WTC11 (cell line): ENCODE results near the gene TUBA4B. TPM values are rescaled to one million over a fixed set of nuclear protein-coding genes. Genes with fewer than 3 reads are reported as not detected.

ENCODE experiments used
- ATAC-seq: fragments of 200-7000 bp; cut with Tn5 transposase; 2 replicates; pipeline ENCODE4 v1.10.0; 2021; ENCODE audit warnings: mild to moderate bottlenecking, moderate library complexity
- CTCF ChIA-PET: fragments of 300-600 bp; sonication (Branson Sonifier 250); formaldehyde crosslinking; loops from one replicate; lab custom pipeline; 2021; ENCODE audit warnings: antibody characterized with exemption; lab: Charles Lee
- POLR2A ChIA-PET: fragments of 350-600 bp; sonication (Branson Sonifier 250); formaldehyde crosslinking; loops from one replicate; lab custom pipeline; 2021; ENCODE audit warnings: antibody characterized with exemption; lab: Charles Lee
- DNase-seq: peaks from one replicate; pipeline ENCODE4 v3.0.0; 2021; ENCODE audit warnings: low spot score
- H3K27ac Mint-ChIP-seq: 2 replicates; pipeline ENCODE4 v1.8.0; 2021; ENCODE audit warnings: mixed read lengths
- H3K27me3 Mint-ChIP-seq: 2 replicates; pipeline ENCODE4 v1.8.0; 2021; ENCODE audit warnings: low read depth, mild to moderate bottlenecking, moderate library complexity, mixed read lengths
- H3K36me3 Mint-ChIP-seq: 2 replicates; pipeline ENCODE4 v1.8.0; 2021; ENCODE audit warnings: mixed read lengths
- H3K4me1 Mint-ChIP-seq: 2 replicates; pipeline ENCODE4 v1.8.0; 2022; ENCODE audit warnings: mixed read lengths
- H3K4me3 Mint-ChIP-seq: 2 replicates; pipeline ENCODE4 v1.8.0; 2021; ENCODE audit warnings: mild to moderate bottlenecking, moderate library complexity, mixed read lengths
- H3K9me3 Mint-ChIP-seq: 2 replicates; pipeline ENCODE4 v1.8.0; 2021; ENCODE audit warnings: mixed read lengths
- ATF2 ChIP-seq: sonication (generic); formaldehyde crosslinking; IDR thresholded peaks from 2 replicates; pipeline ENCODE4 v1.8.1; 2022; ENCODE audit warnings: low read depth, missing genetic modification reagents, borderline replicate concordance
- EMX1 ChIP-seq: fragments of 250-450 bp; sonication (Bioruptor Pico); IDR thresholded peaks from 2 replicates; pipeline ENCODE4 v1.8.0; 2021; ENCODE audit warnings: mild to moderate bottlenecking
- GTF2I ChIP-seq: fragments of 250-450 bp; sonication (Bioruptor Pico); conservative IDR thresholded peaks from 2 replicates; pipeline ENCODE4 v1.4.0; 2021; ENCODE audit warnings: mild to moderate bottlenecking
- HMGXB4 ChIP-seq: sonication (generic); formaldehyde crosslinking; IDR thresholded peaks from 2 replicates; pipeline ENCODE4 v1.8.1; 2023; ENCODE audit warnings: mild to moderate bottlenecking, moderate library complexity, missing genetic modification reagents
- IRF2 ChIP-seq: sonication (generic); formaldehyde crosslinking; IDR thresholded peaks from 2 replicates; pipeline ENCODE4 v1.8.0; 2022; ENCODE audit warnings: low read depth, missing genetic modification reagents, borderline replicate concordance
- KAT7 ChIP-seq: sonication (generic); formaldehyde crosslinking; IDR thresholded peaks from 2 replicates; pipeline ENCODE4 v1.8.1; 2023; ENCODE audit warnings: missing genetic modification reagents, mild to moderate bottlenecking, borderline replicate concordance
- NFATC4 ChIP-seq: fragments of 250-450 bp; sonication (Bioruptor Pico); IDR thresholded peaks from 2 replicates; pipeline ENCODE4 v1.9.0; 2021; ENCODE audit warnings: mild to moderate bottlenecking
- SMAD3 ChIP-seq: sonication (generic); formaldehyde crosslinking; IDR thresholded peaks from 2 replicates; pipeline ENCODE4 v1.8.0; 2022; ENCODE audit warnings: missing genetic modification reagents, mild to moderate bottlenecking, borderline replicate concordance
- ZNF317 ChIP-seq: sonication (generic); formaldehyde crosslinking; IDR thresholded peaks from 2 replicates; pipeline ENCODE4 v1.8.1; 2023; ENCODE audit warnings: low read depth, mild to moderate bottlenecking, moderate library complexity, missing genetic modification reagents, borderline replicate concordance
- ZNF425 ChIP-seq: fragments of 250-450 bp; sonication (Bioruptor Pico); conservative IDR thresholded peaks from 2 replicates; pipeline ENCODE4 v1.9.0; 2021; ENCODE audit warnings: mild to moderate bottlenecking
- total RNA-seq: library from RNA; stranded (reverse); gene quantifications from 3 replicates; pipeline ENCODE4 v1.2.3, GENCODE V29; 2021
- TF ChIP-seq, protein P1 (sequence below): sonication (generic); formaldehyde crosslinking; IDR thresholded peaks from 2 replicates; pipeline ENCODE4 v1.8.1; 2022; ENCODE audit warnings: missing genetic modification reagents, borderline replicate concordance
- TF ChIP-seq, protein P2 (sequence below): sonication (generic); formaldehyde crosslinking; IDR thresholded peaks from 2 replicates; pipeline ENCODE4 v1.8.1; 2023; ENCODE audit warnings: mild to moderate bottlenecking, missing genetic modification reagents, borderline replicate concordance
- TF ChIP-seq, protein P3 (sequence below): sonication (generic); formaldehyde crosslinking; IDR thresholded peaks from 2 replicates; pipeline ENCODE4 v1.8.1; 2023; ENCODE audit warnings: mild to moderate bottlenecking, missing genetic modification reagents, moderate library complexity
- TF ChIP-seq, protein P4 (sequence below): sonication (generic); formaldehyde crosslinking; IDR thresholded peaks from 2 replicates; pipeline ENCODE4 v1.8.0; 2023; ENCODE audit warnings: missing genetic modification reagents, mild to moderate bottlenecking, borderline replicate concordance
- TF ChIP-seq, protein P5 (sequence below): sonication (generic); formaldehyde crosslinking; conservative IDR thresholded peaks from 2 replicates; pipeline ENCODE4 v1.8.1; 2023; ENCODE audit warnings: mild to moderate bottlenecking, low read depth, missing genetic modification reagents, moderate library complexity

TUBA4B gene
- total RNA-seq, 1 experiment from 2014 or later, result 0.20 TPM

DNA sequence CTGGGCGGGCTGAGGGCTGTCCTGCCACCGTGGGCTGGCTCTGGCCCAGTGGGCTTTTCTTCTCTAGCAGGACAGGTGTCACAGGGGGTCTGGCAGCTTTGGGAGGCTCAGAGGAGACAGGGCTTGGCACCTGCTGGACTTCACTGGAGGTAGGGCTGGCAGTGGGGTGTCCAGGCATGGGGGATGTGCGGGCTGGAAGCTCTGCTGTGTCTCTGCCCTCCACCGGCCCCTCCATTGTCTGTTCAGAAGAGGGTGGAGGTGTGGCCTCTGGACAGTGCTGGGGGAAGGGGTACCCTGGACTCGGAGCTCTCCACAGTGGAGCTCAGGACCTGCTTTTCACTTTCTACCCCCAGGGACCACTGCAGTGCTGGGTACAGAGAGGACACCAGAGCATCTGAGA is 47.0 kb downstream of the TUBA4B start (continued):
- TF ChIP-seq ZNF425 (CRISPR knock-in tag), result no peak
- TF ChIP-seq, protein P1, sequence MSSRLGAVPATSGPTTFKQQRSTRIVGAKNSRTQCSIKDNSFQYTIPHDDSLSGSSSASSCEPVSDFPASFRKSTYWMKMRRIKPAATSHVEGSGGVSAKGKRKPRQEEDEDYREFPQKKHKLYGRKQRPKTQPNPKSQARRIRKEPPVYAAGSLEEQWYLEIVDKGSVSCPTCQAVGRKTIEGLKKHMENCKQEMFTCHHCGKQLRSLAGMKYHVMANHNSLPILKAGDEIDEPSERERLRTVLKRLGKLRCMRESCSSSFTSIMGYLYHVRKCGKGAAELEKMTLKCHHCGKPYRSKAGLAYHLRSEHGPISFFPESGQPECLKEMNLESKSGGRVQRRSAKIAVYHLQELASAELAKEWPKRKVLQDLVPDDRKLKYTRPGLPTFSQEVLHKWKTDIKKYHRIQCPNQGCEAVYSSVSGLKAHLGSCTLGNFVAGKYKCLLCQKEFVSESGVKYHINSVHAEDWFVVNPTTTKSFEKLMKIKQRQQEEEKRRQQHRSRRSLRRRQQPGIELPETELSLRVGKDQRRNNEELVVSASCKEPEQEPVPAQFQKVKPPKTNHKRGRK (CRISPR knock-in tag), result no peak
- no peak for TF ChIP-seq KAT7
- TF ChIP-seq, protein P2, sequence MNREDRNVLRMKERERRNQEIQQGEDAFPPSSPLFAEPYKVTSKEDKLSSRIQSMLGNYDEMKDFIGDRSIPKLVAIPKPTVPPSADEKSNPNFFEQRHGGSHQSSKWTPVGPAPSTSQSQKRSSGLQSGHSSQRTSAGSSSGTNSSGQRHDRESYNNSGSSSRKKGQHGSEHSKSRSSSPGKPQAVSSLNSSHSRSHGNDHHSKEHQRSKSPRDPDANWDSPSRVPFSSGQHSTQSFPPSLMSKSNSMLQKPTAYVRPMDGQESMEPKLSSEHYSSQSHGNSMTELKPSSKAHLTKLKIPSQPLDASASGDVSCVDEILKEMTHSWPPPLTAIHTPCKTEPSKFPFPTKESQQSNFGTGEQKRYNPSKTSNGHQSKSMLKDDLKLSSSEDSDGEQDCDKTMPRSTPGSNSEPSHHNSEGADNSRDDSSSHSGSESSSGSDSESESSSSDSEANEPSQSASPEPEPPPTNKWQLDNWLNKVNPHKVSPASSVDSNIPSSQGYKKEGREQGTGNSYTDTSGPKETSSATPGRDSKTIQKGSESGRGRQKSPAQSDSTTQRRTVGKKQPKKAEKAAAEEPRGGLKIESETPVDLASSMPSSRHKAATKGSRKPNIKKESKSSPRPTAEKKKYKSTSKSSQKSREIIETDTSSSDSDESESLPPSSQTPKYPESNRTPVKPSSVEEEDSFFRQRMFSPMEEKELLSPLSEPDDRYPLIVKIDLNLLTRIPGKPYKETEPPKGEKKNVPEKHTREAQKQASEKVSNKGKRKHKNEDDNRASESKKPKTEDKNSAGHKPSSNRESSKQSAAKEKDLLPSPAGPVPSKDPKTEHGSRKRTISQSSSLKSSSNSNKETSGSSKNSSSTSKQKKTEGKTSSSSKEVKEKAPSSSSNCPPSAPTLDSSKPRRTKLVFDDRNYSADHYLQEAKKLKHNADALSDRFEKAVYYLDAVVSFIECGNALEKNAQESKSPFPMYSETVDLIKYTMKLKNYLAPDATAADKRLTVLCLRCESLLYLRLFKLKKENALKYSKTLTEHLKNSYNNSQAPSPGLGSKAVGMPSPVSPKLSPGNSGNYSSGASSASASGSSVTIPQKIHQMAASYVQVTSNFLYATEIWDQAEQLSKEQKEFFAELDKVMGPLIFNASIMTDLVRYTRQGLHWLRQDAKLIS (CRISPR knock-in tag), result no peak
- TF ChIP-seq GTF2I (CRISPR knock-in tag), result no peak

DNA sequence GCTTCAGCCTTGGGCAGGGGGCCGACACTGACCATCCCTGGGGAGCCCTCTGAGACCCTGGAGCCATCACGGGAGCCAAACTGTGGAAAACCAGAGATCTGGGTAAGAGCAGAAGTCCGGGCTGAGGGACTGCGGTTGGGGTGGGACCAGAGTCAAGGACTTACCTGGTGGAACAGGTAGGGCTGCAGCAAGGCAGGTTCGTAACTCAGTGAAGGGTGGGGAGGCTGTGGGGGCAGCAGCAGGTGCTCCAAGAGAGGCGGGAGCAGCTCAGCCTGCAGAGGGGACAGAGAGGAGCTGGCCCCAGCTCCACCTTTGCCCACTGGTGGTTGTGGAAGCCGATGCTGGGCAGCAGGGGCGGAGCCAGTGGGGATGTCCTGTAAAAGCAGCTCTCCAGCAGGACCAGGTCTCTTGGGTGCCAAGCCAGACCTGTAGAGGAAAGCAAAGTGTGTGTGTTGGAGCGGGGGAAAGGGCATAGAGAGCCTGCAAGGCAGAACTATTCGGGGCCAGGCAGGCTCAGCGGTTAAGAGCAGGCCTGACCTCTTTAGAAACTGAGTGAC is 49.4 kb downstream of the TUBA4B start:
- Mint-ChIP-seq H3K4me1 (peaks cover 12% of the 10 kb centered on the region), H3K4me3 (no peak overlapping the region), H3K27ac (no peak overlapping the region), H3K36me3 (no peaks in the 10 kb centered on the region), H3K9me3 (no peaks in the 10 kb centered on the region), H3K27me3 (peaks cover 78% of the 10 kb centered on the region)
- ATAC-seq (no peak), DNase-seq (no peak)
- CTCF ChIA-PET, result interaction anchor here (1.1 to 2.5 kb wide), 2 partner anchors 7 to 16 kb away, joined by 3 to 13 read pairs; no protein-coding TSS in a partner anchor
- POLR2A ChIA-PET, result no interaction called here
- TF ChIP-seq NFATC4 (CRISPR knock-in tag), result no peak
- no peak for TF ChIP-seq ZNF317 (CRISPR knock-in tag)
- TF ChIP-seq EMX1, result no peak
- TF ChIP-seq, protein P3, sequence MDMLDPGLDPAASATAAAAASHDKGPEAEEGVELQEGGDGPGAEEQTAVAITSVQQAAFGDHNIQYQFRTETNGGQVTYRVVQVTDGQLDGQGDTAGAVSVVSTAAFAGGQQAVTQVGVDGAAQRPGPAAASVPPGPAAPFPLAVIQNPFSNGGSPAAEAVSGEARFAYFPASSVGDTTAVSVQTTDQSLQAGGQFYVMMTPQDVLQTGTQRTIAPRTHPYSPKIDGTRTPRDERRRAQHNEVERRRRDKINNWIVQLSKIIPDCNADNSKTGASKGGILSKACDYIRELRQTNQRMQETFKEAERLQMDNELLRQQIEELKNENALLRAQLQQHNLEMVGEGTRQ, result no peak
- TF ChIP-seq SMAD3 (CRISPR knock-in tag), result no peak
- no peak for TF ChIP-seq ATF2
- TF ChIP-seq, protein P4, sequence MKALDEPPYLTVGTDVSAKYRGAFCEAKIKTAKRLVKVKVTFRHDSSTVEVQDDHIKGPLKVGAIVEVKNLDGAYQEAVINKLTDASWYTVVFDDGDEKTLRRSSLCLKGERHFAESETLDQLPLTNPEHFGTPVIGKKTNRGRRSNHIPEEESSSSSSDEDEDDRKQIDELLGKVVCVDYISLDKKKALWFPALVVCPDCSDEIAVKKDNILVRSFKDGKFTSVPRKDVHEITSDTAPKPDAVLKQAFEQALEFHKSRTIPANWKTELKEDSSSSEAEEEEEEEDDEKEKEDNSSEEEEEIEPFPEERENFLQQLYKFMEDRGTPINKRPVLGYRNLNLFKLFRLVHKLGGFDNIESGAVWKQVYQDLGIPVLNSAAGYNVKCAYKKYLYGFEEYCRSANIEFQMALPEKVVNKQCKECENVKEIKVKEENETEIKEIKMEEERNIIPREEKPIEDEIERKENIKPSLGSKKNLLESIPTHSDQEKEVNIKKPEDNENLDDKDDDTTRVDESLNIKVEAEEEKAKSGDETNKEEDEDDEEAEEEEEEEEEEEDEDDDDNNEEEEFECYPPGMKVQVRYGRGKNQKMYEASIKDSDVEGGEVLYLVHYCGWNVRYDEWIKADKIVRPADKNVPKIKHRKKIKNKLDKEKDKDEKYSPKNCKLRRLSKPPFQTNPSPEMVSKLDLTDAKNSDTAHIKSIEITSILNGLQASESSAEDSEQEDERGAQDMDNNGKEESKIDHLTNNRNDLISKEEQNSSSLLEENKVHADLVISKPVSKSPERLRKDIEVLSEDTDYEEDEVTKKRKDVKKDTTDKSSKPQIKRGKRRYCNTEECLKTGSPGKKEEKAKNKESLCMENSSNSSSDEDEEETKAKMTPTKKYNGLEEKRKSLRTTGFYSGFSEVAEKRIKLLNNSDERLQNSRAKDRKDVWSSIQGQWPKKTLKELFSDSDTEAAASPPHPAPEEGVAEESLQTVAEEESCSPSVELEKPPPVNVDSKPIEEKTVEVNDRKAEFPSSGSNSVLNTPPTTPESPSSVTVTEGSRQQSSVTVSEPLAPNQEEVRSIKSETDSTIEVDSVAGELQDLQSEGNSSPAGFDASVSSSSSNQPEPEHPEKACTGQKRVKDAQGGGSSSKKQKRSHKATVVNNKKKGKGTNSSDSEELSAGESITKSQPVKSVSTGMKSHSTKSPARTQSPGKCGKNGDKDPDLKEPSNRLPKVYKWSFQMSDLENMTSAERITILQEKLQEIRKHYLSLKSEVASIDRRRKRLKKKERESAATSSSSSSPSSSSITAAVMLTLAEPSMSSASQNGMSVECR (CRISPR knock-in tag), result no peak
- no peak for TF ChIP-seq IRF2 (CRISPR knock-in tag)
- TF ChIP-seq, protein P5, sequence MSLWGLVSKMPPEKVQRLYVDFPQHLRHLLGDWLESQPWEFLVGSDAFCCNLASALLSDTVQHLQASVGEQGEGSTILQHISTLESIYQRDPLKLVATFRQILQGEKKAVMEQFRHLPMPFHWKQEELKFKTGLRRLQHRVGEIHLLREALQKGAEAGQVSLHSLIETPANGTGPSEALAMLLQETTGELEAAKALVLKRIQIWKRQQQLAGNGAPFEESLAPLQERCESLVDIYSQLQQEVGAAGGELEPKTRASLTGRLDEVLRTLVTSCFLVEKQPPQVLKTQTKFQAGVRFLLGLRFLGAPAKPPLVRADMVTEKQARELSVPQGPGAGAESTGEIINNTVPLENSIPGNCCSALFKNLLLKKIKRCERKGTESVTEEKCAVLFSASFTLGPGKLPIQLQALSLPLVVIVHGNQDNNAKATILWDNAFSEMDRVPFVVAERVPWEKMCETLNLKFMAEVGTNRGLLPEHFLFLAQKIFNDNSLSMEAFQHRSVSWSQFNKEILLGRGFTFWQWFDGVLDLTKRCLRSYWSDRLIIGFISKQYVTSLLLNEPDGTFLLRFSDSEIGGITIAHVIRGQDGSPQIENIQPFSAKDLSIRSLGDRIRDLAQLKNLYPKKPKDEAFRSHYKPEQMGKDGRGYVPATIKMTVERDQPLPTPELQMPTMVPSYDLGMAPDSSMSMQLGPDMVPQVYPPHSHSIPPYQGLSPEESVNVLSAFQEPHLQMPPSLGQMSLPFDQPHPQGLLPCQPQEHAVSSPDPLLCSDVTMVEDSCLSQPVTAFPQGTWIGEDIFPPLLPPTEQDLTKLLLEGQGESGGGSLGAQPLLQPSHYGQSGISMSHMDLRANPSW, result no peak
- TF ChIP-seq HMGXB4 (CRISPR knock-in tag), result no peak
